Rectal smooth muscle tissue (tissue), 1 donor: ENCODE results near the gene LARP6.
"Not testable (repeated sequence)": the region's sequence is repeated elsewhere in the genome, so short reads cannot be mapped to it uniquely, and the experiment has no call there.

Experiments
- H3K27ac ChIP-seq: one replicate; pipeline ENCODE4 v1.7.0; 2013; ENCODE audit warnings: low read depth, low read length, inconsistent platforms
- H3K27me3 ChIP-seq: one replicate; pipeline ENCODE4 v1.7.0; 2013; ENCODE audit warnings: low read length; ENCODE audit not compliant: control insufficient read depth, insufficient read depth
- H3K36me3 ChIP-seq: one replicate; pipeline ENCODE4 v1.7.0; 2013; ENCODE audit warnings: low read length; ENCODE audit not compliant: control insufficient read depth, insufficient read depth
- H3K4me1 ChIP-seq: one replicate; pipeline ENCODE4 v1.7.0; 2013; ENCODE audit warnings: low read length; ENCODE audit not compliant: control insufficient read depth, insufficient read depth
- H3K4me3 ChIP-seq: one replicate; pipeline ENCODE4 v1.7.0; 2013; ENCODE audit warnings: low read length
- H3K9ac ChIP-seq: one replicate; pipeline ENCODE4 v1.7.0; 2013; ENCODE audit warnings: low read length

The LARP6 gene

GRCh38 chr15:70871490-70871889, 17.5 kb upstream of the LARP6 start:
- not testable (repeated sequence) for H3K4me3 ChIP-seq, H3K9ac ChIP-seq, H3K27me3 ChIP-seq, H3K4me1 ChIP-seq, H3K27ac ChIP-seq, H3K36me3 ChIP-seq

- no peak overlapping the region for H3K4me3 ChIP-seq
Observed at GRCh38 chr15:70870051-70870450, 16.1 kb upstream of the LARP6 start.

GRCh38 chr15:70869346-70869745, 15.4 kb upstream of the LARP6 start:
- Histone ChIP-seq H3K4me3 (no peak overlapping the region), H3K9ac (no peak overlapping the region), H3K36me3 (no peaks in the 10 kb centered on the region), H3K27me3 (no peaks in the 10 kb centered on the region), H3K27ac (no peak overlapping the region), H3K4me1 (peaks cover 4% of the 10 kb centered on the region)

More at GRCh38 chr15:70870051-70870450, 16.1 kb upstream of the LARP6 start:
- Histone ChIP-seq H3K4me1 (peaks cover 4% of the 10 kb centered on the region), H3K9ac (no peak overlapping the region), H3K27ac (no peak overlapping the region), H3K36me3 (no peaks in the 10 kb centered on the region), H3K27me3 (no peaks in the 10 kb centered on the region)

GRCh38 chr15:70867911-70868467, 14.0 kb upstream of the LARP6 start:
- no peaks in the 10 kb centered on the region for H3K36me3 ChIP-seq
- H3K9ac ChIP-seq, result no peak overlapping the region
- H3K27ac ChIP-seq, result no peak overlapping the region
- H3K4me3 ChIP-seq, result no peak overlapping the region
- H3K4me1 ChIP-seq, result peaks cover 4% of the 10 kb centered on the region
- no peaks in the 10 kb centered on the region for H3K27me3 ChIP-seq

- H3K9ac ChIP-seq, result no peak overlapping the region
- no peaks in the 10 kb centered on the region for H3K36me3 ChIP-seq
- no peak overlapping the region for H3K4me3 ChIP-seq
- H3K4me1 ChIP-seq, result peaks cover 4% of the 10 kb centered on the region
- H3K27ac ChIP-seq, result peak overlapping the region; percentile 47
- no peaks in the 10 kb centered on the region for H3K27me3 ChIP-seq
Observed at GRCh38 chr15:70866982-70867641, 13.2 kb upstream of the LARP6 start.

- Histone ChIP-seq H3K36me3 (no peaks in the 10 kb centered on the region), H3K27me3 (no peaks in the 10 kb centered on the region), H3K9ac (no peak overlapping the region), H3K4me3 (no peak overlapping the region), H3K27ac (no peak overlapping the region), H3K4me1 (peaks cover 4% of the 10 kb centered on the region)
Observed at GRCh38 chr15:70863450-70864218, 9.7 kb upstream of the LARP6 start.

- H3K27me3 ChIP-seq, result no peaks in the 10 kb centered on the region
- H3K9ac ChIP-seq, result no peak overlapping the region
- H3K4me3 ChIP-seq, result no peak overlapping the region
- H3K36me3 ChIP-seq, result no peaks in the 10 kb centered on the region
- H3K4me1 ChIP-seq, result no peaks in the 10 kb centered on the region
- H3K27ac ChIP-seq, result no peak overlapping the region
Observed at GRCh38 chr15:70859998-70860397, 6.0 kb upstream of the LARP6 start.

GRCh38 chr15:70859322-70859908, 5.5 kb upstream of the LARP6 start:
- Histone ChIP-seq H3K4me1 (peaks cover 3% of the 10 kb centered on the region), H3K4me3 (no peak overlapping the region), H3K9ac (no peak overlapping the region), H3K27me3 (no peaks in the 10 kb centered on the region), H3K27ac (no peak overlapping the region), H3K36me3 (no peaks in the 10 kb centered on the region)

GRCh38 chr15:70858614-70859321, 4.8 kb upstream of the LARP6 start:
- not testable (repeated sequence) for H3K4me3 ChIP-seq, H3K36me3 ChIP-seq, H3K27me3 ChIP-seq, H3K9ac ChIP-seq, H3K4me1 ChIP-seq, H3K27ac ChIP-seq

- Histone ChIP-seq H3K9ac (no peak overlapping the region), H3K4me3 (no peak overlapping the region), H3K27ac (no peak overlapping the region), H3K4me1 (peaks cover 4% of the 10 kb centered on the region), H3K27me3 (no peaks in the 10 kb centered on the region), H3K36me3 (no peaks in the 10 kb centered on the region)
Observed at GRCh38 chr15:70857562-70858285, 3.8 kb upstream of the LARP6 start.

- Histone ChIP-seq H3K36me3 (no peaks in the 10 kb centered on the region), H3K27ac (peak overlapping the region; percentile 6), H3K4me1 (peaks cover 6% of the 10 kb centered on the region), H3K4me3 (no peak overlapping the region), H3K9ac (no peak overlapping the region), H3K27me3 (no peaks in the 10 kb centered on the region)
Observed at GRCh38 chr15:70856884-70857561, 3.1 kb upstream of the LARP6 start.
